ENCODE results near the gene RAB37.

RAB37 gene

GRCh38 chr17:74728702-74729075 is 8.4 kb upstream of the RAB37 start:
- DNase-seq = no peak

GRCh38 chr17:74729368-74729767 is 7.7 kb upstream of the RAB37 start:
- DNase-seq = no peak

- no peak for DNase-seq
Observed at GRCh38 chr17:74729866-74730265, 7.2 kb upstream of the RAB37 start.

- peak in 1 of 2 donors; percentile 44 for DNase-seq
Observed at GRCh38 chr17:74730491-74731346, 6.3 kb upstream of the RAB37 start.

GRCh38 chr17:74731347-74731605 is 5.8 kb upstream of the RAB37 start:
- DNase-seq = no peak

- no peak for DNase-seq
Observed at GRCh38 chr17:74732042-74732867, 4.8 kb upstream of the RAB37 start.

GRCh38 chr17:74733365-74734122 is 3.5 kb upstream of the RAB37 start:
- no peak for DNase-seq

- DNase-seq = no peak
Observed at GRCh38 chr17:74734256-74734655, 2.8 kb upstream of the RAB37 start.

GRCh38 chr17:74737299-74738050 is 419 bp downstream of the RAB37 start:
- DNase-seq = peak; percentile 46 to 55

GRCh38 chr17:74738051-74738996 is 1.3 kb downstream of the RAB37 start:
- peak in 1 of 2 donors; percentile 81 for DNase-seq

- no peak for DNase-seq
Observed at GRCh38 chr17:74739227-74739831, 2.3 kb downstream of the RAB37 start.

GRCh38 chr17:74740173-74740572 is 3.1 kb downstream of the RAB37 start:
- no peak for DNase-seq

GRCh38 chr17:74740641-74741387 is 3.8 kb downstream of the RAB37 start:
- DNase-seq = no peak

- peak in 1 of 2 donors; percentile 71 for DNase-seq
Observed at GRCh38 chr17:74742153-74742515, 5.1 kb downstream of the RAB37 start.

- DNase-seq = no peak
Observed at GRCh38 chr17:74742978-74743545, 6.0 kb downstream of the RAB37 start.

GRCh38 chr17:74743755-74744154 is 6.7 kb downstream of the RAB37 start:
- no peak for DNase-seq

- DNase-seq = no peak
Observed at GRCh38 chr17:74744349-74744713, 7.3 kb downstream of the RAB37 start.

- DNase-seq = peak; percentile 9 to 67
Observed at GRCh38 chr17:74744714-74745547, 7.9 kb downstream of the RAB37 start.

GRCh38 chr17:74745548-74746177 is 8.6 kb downstream of the RAB37 start:
- DNase-seq = no peak

All from bone marrow (tissue), 2 donors.